GM12892 (cell line): Measurements from ENCODE around the gene FAM186B.

ENCODE experiments used
- POLR2A ChIP-seq: IDR thresholded peaks from 2 replicates; pipeline ENCODE4 v1.6.1; 2011; ENCODE audit warnings: low read depth, low read length, control low read depth
- TAF1 ChIP-seq: IDR thresholded peaks from 2 replicates; pipeline ENCODE4 v1.6.1; 2011; ENCODE audit warnings: low read depth, mild to moderate bottlenecking, control low read depth, low read length, borderline replicate concordance

DNA sequence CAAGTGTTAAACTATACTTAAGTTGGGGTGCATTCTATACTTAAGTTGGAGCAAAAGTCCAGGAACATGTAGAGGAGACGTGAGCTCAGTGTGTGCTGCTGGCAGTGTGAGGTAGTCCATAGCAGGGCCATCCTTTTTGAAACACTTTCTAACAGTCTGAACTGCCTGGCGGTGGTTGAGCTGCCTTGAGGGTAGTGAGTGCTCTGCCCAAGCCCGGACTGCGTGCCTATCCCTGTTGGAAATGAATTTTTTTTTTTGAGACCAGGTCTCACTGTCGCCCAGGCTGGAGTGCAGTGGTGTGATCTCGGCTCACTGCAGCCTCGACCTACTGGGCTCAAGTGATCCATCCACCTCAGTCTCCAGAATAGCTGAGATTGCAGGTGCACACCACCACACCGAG lies 52.5 kb downstream of the FAM186B start:
- TF ChIP-seq POLR2A (no peak), TAF1 (no peak)
